Left colon (tissue), 2 donors: ENCODE results near the gene GLS. TPM values are rescaled to one million over a fixed set of nuclear protein-coding genes. Genes with fewer than 3 reads are reported as not detected.

Experiments
- ATAC-seq: fragments of 200-7000 bp; cut with Tn5 transposase; one replicate; pipeline ENCODE4 v1.9.1; 2020; ENCODE audit warnings: mild to moderate bottlenecking, moderate library complexity
- DNase-seq, 2 donors: peaks; one replicate each; pipeline ENCODE4 v3.0.0-alpha.2; 2020
- intact Hi-C, 2 donors: fragments of 100-400 bp; cut with DNase I in 1 of 2; cut with micrococcal nuclease in 1 of 2; formaldehyde crosslinking; loops; one replicate each; pipeline versions ENCODE4 v1.11.2 to v1.14.0; 2022; cut with DNase I, micrococcal nuclease
- total RNA-seq, 2 donors: library from RNA; stranded (reverse); fragmentation: NEBNext Ultra II Directional; extraction: Animal tissue kit (Norgen Biotek cat#: 25700); gene quantifications; one replicate each; pipeline ENCODE4 v1.2.1, GENCODE V29; 2021
- donor health status: DM: no; HTN: no; CAD: no.
- donor health status: DM: yes; HTN: yes; CAD: no.

Gene GLS
- total RNA-seq, 2 donors from 2014 or later = 51.3 to 63.3 TPM

- no peak for DNase-seq
- intact Hi-C loops = no loop called here
- ATAC-seq = no peak
Observed at GRCh38 chr2:190999058-190999457, 118.4 kb downstream of the GLS start.

- no peak for ATAC-seq
- DNase-seq = no peak
- intact Hi-C loops = no loop called here
Observed at GRCh38 chr2:190999949-191000665, 119.5 kb downstream of the GLS start.

- ATAC-seq = peak; percentile 77
- intact Hi-C loops = no loop called here
- DNase-seq = no peak
Observed at GRCh38 chr2:191001032-191001431, 120.4 kb downstream of the GLS start.

GRCh38 chr2:191001624-191002023 is 121.0 kb downstream of the GLS start:
- DNase-seq (no peak), ATAC-seq (no peak)
- intact Hi-C loops = no loop called here

GRCh38 chr2:191003405-191004309 is 123.0 kb downstream of the GLS start:
- DNase-seq (no peak), ATAC-seq (no peak)
- intact Hi-C loops = no loop called here

- DNase-seq = no peak
- intact Hi-C loops = no loop called here
- no peak for ATAC-seq
Observed at GRCh38 chr2:191006297-191006696, 125.7 kb downstream of the GLS start.

GRCh38 chr2:191006997-191007783 is 126.6 kb downstream of the GLS start:
- intact Hi-C loops = no loop called here
- ATAC-seq (no peak), DNase-seq (no peak)

- no peak for DNase-seq
- intact Hi-C loops = no loop called here
Observed at GRCh38 chr2:191008286-191008685, 127.7 kb downstream of the GLS start.

GRCh38 chr2:191009541-191010374 is 129.1 kb downstream of the GLS start:
- DNase-seq (no peak), ATAC-seq (no peak)
- intact Hi-C loops = no loop called here

More at GRCh38 chr2:191008286-191008685, 127.7 kb downstream of the GLS start:
- no peak for ATAC-seq

- no peak for ATAC-seq
- no peak for DNase-seq
- intact Hi-C loops = no loop called here
Observed at GRCh38 chr2:191010887-191011885, 130.6 kb downstream of the GLS start.

GRCh38 chr2:191012346-191012745 is 131.7 kb downstream of the GLS start:
- intact Hi-C loops = no loop called here
- ATAC-seq (no peak), DNase-seq (no peak)

GRCh38 chr2:191012845-191013681 is 132.4 kb downstream of the GLS start:
- intact Hi-C loops = no loop called here
- DNase-seq (no peak), ATAC-seq (peak; percentile 30)

GRCh38 chr2:191013682-191013931 is 133.0 kb downstream of the GLS start:
- intact Hi-C loops = no loop called here
- DNase-seq = no peak
- ATAC-seq = no peak

- ATAC-seq = peak; percentile 91
- DNase-seq = peak; percentile 92 to 94
- intact Hi-C loops = no loop called here
Observed at GRCh38 chr2:191013932-191014652, 133.5 kb downstream of the GLS start, which contains the start of gene STAT1. TSS of gene STAT1 (minus strand) at chr2:191014171. CDS start at chr2:191010003, 4,168 bp downstream.

GRCh38 chr2:191014653-191015020 is 134.0 kb downstream of the GLS start:
- intact Hi-C loops = no loop called here
- DNase-seq = no peak
- ATAC-seq = no peak
